Measurements from ENCODE around the gene NECTIN4.

DNA sequence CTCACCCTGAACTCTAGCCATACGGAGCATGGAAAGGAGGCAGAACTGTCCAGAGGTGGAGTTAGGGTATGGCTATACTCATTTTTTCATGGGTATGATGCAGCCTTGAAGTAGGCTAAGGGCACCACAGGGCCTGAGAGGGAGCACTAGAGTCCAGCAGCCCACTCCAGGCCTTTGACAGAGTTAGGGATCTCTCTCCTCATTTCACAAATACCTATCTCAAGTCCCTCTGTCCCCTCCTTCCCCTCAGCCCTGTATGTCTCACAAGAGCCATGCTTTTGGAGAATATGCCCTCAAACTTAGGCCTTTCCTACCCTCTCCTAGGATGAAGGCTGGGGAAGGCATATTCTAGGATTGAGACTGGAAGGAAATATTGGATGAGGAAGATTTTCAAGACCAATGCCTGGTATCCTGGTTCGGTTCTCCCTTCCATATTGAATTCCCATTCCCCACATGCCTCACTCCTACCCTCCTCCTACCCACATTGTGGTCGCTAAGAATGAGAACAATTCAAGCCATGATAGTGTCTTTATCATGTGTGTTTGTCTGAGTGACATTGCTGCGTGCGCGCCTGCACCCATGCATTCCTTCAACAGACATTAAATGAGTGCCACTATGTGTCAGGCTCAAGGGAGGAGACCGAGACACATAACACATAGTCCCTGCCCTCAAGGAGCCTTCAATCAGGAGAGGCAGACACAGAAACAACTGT is 2.6 kb upstream of the NECTIN4 start:
- no peak for TF ChIP-seq EZH2 (IDR thresholded peaks at IDR 0.05; ENCODE audit: borderline replicate concordance, low read length)
- TF ChIP-seq, protein P1, sequence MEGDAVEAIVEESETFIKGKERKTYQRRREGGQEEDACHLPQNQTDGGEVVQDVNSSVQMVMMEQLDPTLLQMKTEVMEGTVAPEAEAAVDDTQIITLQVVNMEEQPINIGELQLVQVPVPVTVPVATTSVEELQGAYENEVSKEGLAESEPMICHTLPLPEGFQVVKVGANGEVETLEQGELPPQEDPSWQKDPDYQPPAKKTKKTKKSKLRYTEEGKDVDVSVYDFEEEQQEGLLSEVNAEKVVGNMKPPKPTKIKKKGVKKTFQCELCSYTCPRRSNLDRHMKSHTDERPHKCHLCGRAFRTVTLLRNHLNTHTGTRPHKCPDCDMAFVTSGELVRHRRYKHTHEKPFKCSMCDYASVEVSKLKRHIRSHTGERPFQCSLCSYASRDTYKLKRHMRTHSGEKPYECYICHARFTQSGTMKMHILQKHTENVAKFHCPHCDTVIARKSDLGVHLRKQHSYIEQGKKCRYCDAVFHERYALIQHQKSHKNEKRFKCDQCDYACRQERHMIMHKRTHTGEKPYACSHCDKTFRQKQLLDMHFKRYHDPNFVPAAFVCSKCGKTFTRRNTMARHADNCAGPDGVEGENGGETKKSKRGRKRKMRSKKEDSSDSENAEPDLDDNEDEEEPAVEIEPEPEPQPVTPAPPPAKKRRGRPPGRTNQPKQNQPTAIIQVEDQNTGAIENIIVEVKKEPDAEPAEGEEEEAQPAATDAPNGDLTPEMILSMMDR (conservative IDR thresholded peaks at IDR 0.05 in 1 of 2, IDR thresholded peaks at IDR 0.05 in 1 of 2; ENCODE audit: extremely low read depth in 1 of 2, insufficient read depth in 1 of 2, low read depth in 1 of 2, low read length in 2 of 2) = no peak

All from mammary epithelial cell (primary cell).